HCT116 (cell line): ENCODE data around the gene CHTOP.

Source experiments
- CEBPB ChIP-seq: IDR thresholded peaks from 2 replicates; pipeline ENCODE4 v1.6.1; 2012; ENCODE audit warnings: low read depth
- CTCF ChIP-seq, 3 experiments: fragments of 200-600 bp in 1 of 3; sonication (generic) in 1 of 3; IDR thresholded peaks in 2 of 3; conservative IDR thresholded peaks in 1 of 3; 2 replicates each; pipeline ENCODE4 v1.5.1; 2012 to 2017; ENCODE audit warnings: low read depth in 2 of 3, low read length in 2 of 3, antibody characterized with exemption in 1 of 3, borderline replicate concordance in 1 of 3, control low read depth in 1 of 3, mild to moderate bottlenecking in 1 of 3, mixed read lengths in 1 of 3, mixed run types in 1 of 3, moderate library complexity in 1 of 3; ENCODE audit not compliant: insufficient read depth in 1 of 3
- EGR1 ChIP-seq: IDR thresholded peaks from 2 replicates; pipeline ENCODE4 v1.6.1; 2012; ENCODE audit warnings: low read depth
- FOSL1 ChIP-seq: IDR thresholded peaks from 2 replicates; pipeline ENCODE4 v1.6.1; 2012; ENCODE audit warnings: low read depth
- MAX ChIP-seq: IDR thresholded peaks from 2 replicates; pipeline ENCODE4 v1.6.1; 2012
- POLR2A ChIP-seq: IDR thresholded peaks from 2 replicates; pipeline ENCODE4 v1.7.0; 2011; ENCODE audit warnings: borderline replicate concordance; ENCODE audit not compliant: insufficient read depth, insufficient read length; ENCODE audit errors: extremely low read depth
- RAD21 ChIP-seq: IDR thresholded peaks from 2 replicates; pipeline ENCODE4 v1.6.1; 2012; ENCODE audit warnings: low read depth, mild to moderate bottlenecking
- REST ChIP-seq: IDR thresholded peaks from 2 replicates; pipeline ENCODE4 v1.6.1; 2012; ENCODE audit warnings: low read depth
- SIN3A ChIP-seq: IDR thresholded peaks from 2 replicates; pipeline ENCODE4 v1.6.1; 2012; ENCODE audit warnings: low read depth
- SP1 ChIP-seq: IDR thresholded peaks from 2 replicates; pipeline ENCODE4 v1.6.1; 2012; ENCODE audit warnings: low read depth
- SRF ChIP-seq: IDR thresholded peaks from 2 replicates; pipeline ENCODE4 v1.6.1; 2012; ENCODE audit warnings: low read depth
- ZNF274 ChIP-seq: fragments of 200-500 bp; sonication (Bioruptor generic); IDR thresholded peaks from 2 replicates; pipeline ENCODE4 v1.6.1; 2014; ENCODE audit warnings: mild to moderate bottlenecking, low read depth, low read length, inconsistent platforms
- TF ChIP-seq, protein P1 (sequence below): IDR thresholded peaks from 2 replicates; pipeline ENCODE4 v1.6.1; 2011; ENCODE audit warnings: mild to moderate bottlenecking, low read length, moderate library complexity; ENCODE audit not compliant: insufficient replicate concordance; ENCODE audit errors: extremely low read depth

DNA sequence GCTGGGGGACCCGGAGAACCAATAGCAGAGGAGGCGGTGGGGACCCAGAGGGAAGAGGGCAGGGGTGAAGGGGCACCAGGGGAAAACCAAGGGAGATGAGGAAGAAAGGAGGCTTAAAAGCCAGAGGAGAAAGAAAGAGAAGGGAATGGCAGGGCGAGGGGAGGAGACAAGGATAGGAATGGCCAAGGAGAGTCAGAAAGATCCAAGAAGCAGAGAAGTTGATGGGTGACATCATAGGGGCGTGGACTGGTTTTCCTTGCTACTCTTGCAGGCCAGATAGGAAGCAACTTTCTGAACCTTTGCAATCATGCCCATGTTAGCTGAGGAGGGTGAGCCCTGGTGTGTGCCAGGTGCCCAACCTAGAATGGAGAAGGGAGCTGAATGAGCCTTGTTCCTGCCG lies 50.0 kb downstream of the CHTOP start:
- TF ChIP-seq EGR1 (no peak), CTCF (IDR thresholded peaks at IDR 0.05 in 2 of 3, conservative IDR thresholded peaks at IDR 0.05 in 1 of 3; ENCODE audit: borderline replicate concordance in 1 of 3, insufficient read depth in 1 of 3, low read depth in 2 of 3, low read length in 2 of 3) (no peak), CEBPB (no peak), REST (no peak), ZNF274 (no peak), POLR2A (no peak), SIN3A (no peak), FOSL1 (no peak), SRF (no peak), MAX (no peak), SP1 (no peak), RAD21 (no peak)
- TF ChIP-seq, protein P1, sequence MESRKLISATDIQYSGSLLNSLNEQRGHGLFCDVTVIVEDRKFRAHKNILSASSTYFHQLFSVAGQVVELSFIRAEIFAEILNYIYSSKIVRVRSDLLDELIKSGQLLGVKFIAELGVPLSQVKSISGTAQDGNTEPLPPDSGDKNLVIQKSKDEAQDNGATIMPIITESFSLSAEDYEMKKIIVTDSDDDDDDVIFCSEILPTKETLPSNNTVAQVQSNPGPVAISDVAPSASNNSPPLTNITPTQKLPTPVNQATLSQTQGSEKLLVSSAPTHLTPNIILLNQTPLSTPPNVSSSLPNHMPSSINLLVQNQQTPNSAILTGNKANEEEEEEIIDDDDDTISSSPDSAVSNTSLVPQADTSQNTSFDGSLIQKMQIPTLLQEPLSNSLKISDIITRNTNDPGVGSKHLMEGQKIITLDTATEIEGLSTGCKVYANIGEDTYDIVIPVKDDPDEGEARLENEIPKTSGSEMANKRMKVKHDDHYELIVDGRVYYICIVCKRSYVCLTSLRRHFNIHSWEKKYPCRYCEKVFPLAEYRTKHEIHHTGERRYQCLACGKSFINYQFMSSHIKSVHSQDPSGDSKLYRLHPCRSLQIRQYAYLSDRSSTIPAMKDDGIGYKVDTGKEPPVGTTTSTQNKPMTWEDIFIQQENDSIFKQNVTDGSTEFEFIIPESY: no peak
